GM13976 (cell line): Measurements from ENCODE around the gene KPTN.

Experiments used
- DNase-seq: peaks from one replicate; pipeline ENCODE4 v3.0.0; 2012; ENCODE audit warnings: low spot score
- in situ Hi-C: fragments of 300-500 bp; cut with MboI; formaldehyde crosslinking; loops from one replicate; pipeline ENCODE4 v1.12.0; 2022; ENCODE audit warnings: low sequenced_read_pairs, mixed read lengths, inconsistent platforms; ENCODE audit not compliant: unreplicated experiment
- TF ChIP-seq, protein P1 (sequence below): IDR thresholded peaks from 2 replicates; pipeline ENCODE4 v1.5.1; 2012; ENCODE audit warnings: borderline replicate concordance, mild to moderate bottlenecking; ENCODE audit not compliant: insufficient read depth; ENCODE audit errors: extremely low read depth, missing control alignments, control extremely low read depth

KPTN gene

DNA sequence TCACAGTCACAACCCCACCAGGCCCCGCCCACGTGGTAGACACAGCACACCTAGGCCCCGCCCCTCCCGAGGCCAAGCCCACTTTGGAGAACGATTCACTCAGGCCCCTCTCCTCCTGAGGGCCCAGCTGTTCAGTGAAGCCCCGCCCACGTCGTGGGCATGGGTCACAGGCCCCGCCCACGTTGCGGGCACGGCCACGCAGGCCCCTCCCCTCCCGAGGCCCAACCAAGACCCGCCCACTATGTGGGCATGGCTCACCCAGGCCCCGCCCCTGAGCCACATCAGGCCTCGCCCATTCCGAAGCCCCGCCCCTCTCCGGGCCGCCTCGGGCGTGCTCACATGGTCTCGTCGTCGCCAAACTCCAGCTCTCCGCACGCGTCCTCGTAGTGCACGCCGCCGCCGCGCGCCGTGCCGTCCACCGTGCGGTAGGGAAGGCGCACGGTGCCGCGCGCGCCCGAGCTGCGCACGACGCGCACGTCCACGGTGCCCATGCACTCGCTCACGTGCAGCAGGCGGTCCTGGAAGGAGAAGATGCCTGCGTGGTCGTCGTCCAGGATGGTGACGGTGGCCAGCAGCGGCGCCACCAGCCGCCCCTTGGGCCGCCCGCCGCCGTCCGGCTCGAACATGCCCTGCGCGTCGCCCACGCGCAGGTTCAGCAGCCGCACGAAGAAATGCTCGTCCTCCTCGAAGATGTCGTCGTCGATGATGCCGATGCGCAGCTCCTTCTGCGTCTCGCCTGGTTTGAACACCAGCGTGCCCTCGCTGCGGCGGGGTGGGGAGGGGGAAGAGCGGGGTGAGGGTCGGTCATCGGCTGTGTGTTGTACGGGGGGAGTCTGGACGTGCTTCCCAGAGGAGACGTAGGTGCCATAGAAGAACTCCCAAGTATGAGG is 36.3 kb downstream of the KPTN start:
- TF ChIP-seq, protein P1, sequence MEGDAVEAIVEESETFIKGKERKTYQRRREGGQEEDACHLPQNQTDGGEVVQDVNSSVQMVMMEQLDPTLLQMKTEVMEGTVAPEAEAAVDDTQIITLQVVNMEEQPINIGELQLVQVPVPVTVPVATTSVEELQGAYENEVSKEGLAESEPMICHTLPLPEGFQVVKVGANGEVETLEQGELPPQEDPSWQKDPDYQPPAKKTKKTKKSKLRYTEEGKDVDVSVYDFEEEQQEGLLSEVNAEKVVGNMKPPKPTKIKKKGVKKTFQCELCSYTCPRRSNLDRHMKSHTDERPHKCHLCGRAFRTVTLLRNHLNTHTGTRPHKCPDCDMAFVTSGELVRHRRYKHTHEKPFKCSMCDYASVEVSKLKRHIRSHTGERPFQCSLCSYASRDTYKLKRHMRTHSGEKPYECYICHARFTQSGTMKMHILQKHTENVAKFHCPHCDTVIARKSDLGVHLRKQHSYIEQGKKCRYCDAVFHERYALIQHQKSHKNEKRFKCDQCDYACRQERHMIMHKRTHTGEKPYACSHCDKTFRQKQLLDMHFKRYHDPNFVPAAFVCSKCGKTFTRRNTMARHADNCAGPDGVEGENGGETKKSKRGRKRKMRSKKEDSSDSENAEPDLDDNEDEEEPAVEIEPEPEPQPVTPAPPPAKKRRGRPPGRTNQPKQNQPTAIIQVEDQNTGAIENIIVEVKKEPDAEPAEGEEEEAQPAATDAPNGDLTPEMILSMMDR = no peak
- in situ Hi-C loops = no loop called here
- no peak for DNase-seq

- in situ Hi-C loops = no loop called here
- TF ChIP-seq, protein P1 = no peak
- DNase-seq = no peak
These were observed 37.2 kb downstream of the KPTN start for GRCh38 chr19:47446534-47447469.

DNA sequence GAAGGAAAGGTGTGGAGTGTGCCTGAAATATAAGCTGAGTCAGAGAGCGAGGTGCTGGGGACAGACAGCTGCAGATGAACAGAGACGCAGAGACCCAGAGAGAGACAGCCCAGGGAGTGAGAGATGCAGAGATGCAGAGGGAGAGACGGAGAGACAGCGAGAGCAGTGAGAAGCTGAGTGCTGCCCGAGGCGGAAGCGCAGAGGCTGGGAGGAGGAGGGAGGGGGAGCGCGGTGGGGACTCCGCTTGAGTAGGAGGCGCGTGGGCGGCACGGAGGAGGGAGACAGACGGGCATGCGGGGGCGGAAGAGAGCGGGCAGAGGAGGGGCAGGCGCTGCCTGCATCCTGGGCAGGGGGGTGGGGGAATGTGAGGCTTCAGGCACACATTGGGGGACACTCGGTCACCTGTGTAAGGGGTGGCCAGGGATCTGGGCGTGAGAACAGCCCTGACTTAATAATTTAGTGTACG is 38.0 kb downstream of the KPTN start:
- in situ Hi-C loops = no loop called here
- DNase-seq = no peak
- TF ChIP-seq, protein P1 = no peak

DNA sequence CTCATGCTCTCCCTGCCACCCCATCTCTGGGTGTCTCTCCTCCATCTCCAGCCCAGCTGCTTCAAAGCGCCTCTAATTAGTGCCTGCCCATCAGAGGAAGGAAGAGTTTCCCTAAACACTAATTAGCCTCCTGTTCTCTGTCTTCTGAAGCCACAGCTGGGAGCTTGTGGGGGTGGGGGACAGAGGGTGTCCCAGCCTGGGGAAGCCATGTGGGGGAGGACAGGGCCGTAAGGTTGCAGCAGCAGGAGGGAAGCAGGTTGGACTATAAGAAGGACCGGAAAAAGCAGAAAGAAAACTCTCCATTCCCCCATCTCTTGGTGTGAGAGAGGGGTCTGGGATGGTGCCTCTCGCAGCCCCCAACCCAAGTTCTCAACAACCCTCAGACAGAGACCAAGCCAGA is 38.5 kb downstream of the KPTN start:
- TF ChIP-seq, protein P1 = no peak
- in situ Hi-C loops = no loop called here
- no peak for DNase-seq

DNA sequence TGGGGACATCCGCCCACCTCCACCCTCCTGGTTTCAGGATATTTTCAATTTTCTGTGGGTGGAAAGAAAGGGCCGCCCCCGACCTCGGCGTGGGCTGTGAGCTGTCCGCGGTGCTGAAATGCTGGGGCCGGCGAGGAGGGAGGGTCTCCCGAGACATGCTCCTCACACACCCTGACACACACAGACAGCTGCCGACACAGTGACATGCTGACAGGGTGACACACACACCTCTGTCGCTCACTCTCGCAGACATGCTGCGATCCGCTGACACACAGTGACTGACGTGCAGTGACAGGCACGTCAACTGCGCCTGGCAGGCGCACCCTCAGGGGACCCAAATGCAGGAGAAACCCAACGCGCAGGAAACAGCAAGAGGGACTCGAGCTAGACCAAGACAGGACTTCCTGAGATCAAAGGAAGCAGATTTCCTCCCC is 39.6 kb downstream of the KPTN start:
- in situ Hi-C loops = no loop called here
- no peak for DNase-seq
- TF ChIP-seq, protein P1 = no peak

GRCh38 chr19:47443331-47443730 is 40.7 kb downstream of the KPTN start:
- in situ Hi-C loops = no loop called here
- no peak for DNase-seq

More at GRCh38 chr19:47443331-47443730, 40.7 kb downstream of the KPTN start:
- TF ChIP-seq, protein P1 = no peak
